Glutamatergic neuron (in vitro differentiated cells): ENCODE data around the gene ALG1. TPM values are rescaled to one million over a fixed set of nuclear protein-coding genes. Genes with fewer than 3 reads are reported as not detected.

Experiments used
- DNase-seq: peaks from one replicate; pipeline ENCODE4 v3.0.0; 2022
- H3K27ac Mint-ChIP-seq: one replicate; pipeline ENCODE4 v1.8.0; 2020; ENCODE audit warnings: mild to moderate bottlenecking, mixed read lengths, inconsistent platforms; ENCODE audit not compliant: unreplicated experiment
- H3K27me3 Mint-ChIP-seq: one replicate; pipeline ENCODE4 v1.8.0; 2020; ENCODE audit warnings: mild to moderate bottlenecking, moderate library complexity, mixed read lengths, inconsistent platforms; ENCODE audit not compliant: unreplicated experiment
- H3K36me3 Mint-ChIP-seq: one replicate; pipeline ENCODE4 v1.8.0; 2020; ENCODE audit warnings: mild to moderate bottlenecking, mixed read lengths, inconsistent platforms; ENCODE audit not compliant: unreplicated experiment
- H3K4me1 Mint-ChIP-seq: one replicate; pipeline ENCODE4 v1.8.0; 2020; ENCODE audit warnings: mild to moderate bottlenecking, low read depth, mixed read lengths, inconsistent platforms; ENCODE audit not compliant: unreplicated experiment
- H3K4me3 Mint-ChIP-seq: one replicate; pipeline ENCODE4 v1.8.0; 2020; ENCODE audit warnings: mild to moderate bottlenecking, mixed read lengths, inconsistent platforms; ENCODE audit not compliant: unreplicated experiment
- H3K9me3 Mint-ChIP-seq: one replicate; pipeline ENCODE4 v1.8.0; 2020; ENCODE audit warnings: mild to moderate bottlenecking, moderate library complexity, mixed read lengths, inconsistent platforms; ENCODE audit not compliant: unreplicated experiment
- CTCF ChIP-seq: fragments of 200-600 bp; sonication (generic); IDR thresholded peaks from one replicate; pipeline ENCODE4 v1.5.0; 2021; ENCODE audit not compliant: partially characterized antibody, unreplicated experiment
- total RNA-seq: library from RNA; stranded (reverse); fragmentation: NEBNext Ultra II Directional; extraction: Animal tissue kit (Norgen Biotek cat#: 25700); gene quantifications from one replicate; pipeline ENCODE4 v1.2.1, GENCODE V29; 2021; ENCODE audit not compliant: unreplicated experiment

Gene ALG1
- total RNA-seq, 1 donor from 2014 or later: 18.8 TPM

- H3K27ac Mint-ChIP-seq: no peak overlapping the region
- DNase-seq: no peak
These were observed 35.2 kb upstream of the ALG1 start for GRCh38 chr16:5036228-5037156.

GRCh38 chr16:5040451-5040850, 31.2 kb upstream of the ALG1 start:
- no peak overlapping the region for H3K27ac Mint-ChIP-seq

More at GRCh38 chr16:5036228-5037156, 35.2 kb upstream of the ALG1 start:
- Mint-ChIP-seq H3K27me3 (peaks cover 10% of the 10 kb centered on the region), H3K4me3 (no peak overlapping the region), H3K36me3 (no peaks in the 10 kb centered on the region), H3K4me1 (peaks cover 2% of the 10 kb centered on the region), H3K9me3 (peaks cover 8% of the 10 kb centered on the region)
- no peak for TF ChIP-seq CTCF

GRCh38 chr16:5041600-5042133, 30.0 kb upstream of the ALG1 start:
- Mint-ChIP-seq H3K27me3 (peaks cover 3% of the 10 kb centered on the region), H3K9me3 (no peaks in the 10 kb centered on the region), H3K4me1 (no peaks in the 10 kb centered on the region), H3K36me3 (no peaks in the 10 kb centered on the region), H3K4me3 (no peak overlapping the region), H3K27ac (no peak overlapping the region)
- no peak for TF ChIP-seq CTCF
- no peak for DNase-seq

More at GRCh38 chr16:5040451-5040850, 31.2 kb upstream of the ALG1 start:
- peaks cover 2% of the 10 kb centered on the region for H3K9me3 Mint-ChIP-seq
- H3K4me3 Mint-ChIP-seq: no peak overlapping the region
- H3K36me3 Mint-ChIP-seq: no peaks in the 10 kb centered on the region
- no peak for TF ChIP-seq CTCF
- no peaks in the 10 kb centered on the region for H3K4me1 Mint-ChIP-seq
- H3K27me3 Mint-ChIP-seq: peaks cover 1% of the 10 kb centered on the region
- DNase-seq: no peak

- H3K4me3 Mint-ChIP-seq: no peak overlapping the region
- no peaks in the 10 kb centered on the region for H3K36me3 Mint-ChIP-seq
- H3K4me1 Mint-ChIP-seq: no peaks in the 10 kb centered on the region
- no peak for DNase-seq
- TF ChIP-seq CTCF: no peak
- peaks cover 3% of the 10 kb centered on the region for H3K27me3 Mint-ChIP-seq
- H3K9me3 Mint-ChIP-seq: no peaks in the 10 kb centered on the region
- no peak overlapping the region for H3K27ac Mint-ChIP-seq
These were observed 29.0 kb upstream of the ALG1 start for GRCh38 chr16:5042574-5043171.
